ENCODE data around the gene IL36A. TPM values are rescaled to one million over a fixed set of nuclear protein-coding genes. Genes with fewer than 3 reads are reported as not detected.

The IL36A gene
- total RNA-seq, 1 experiment from 2014 or later = not detected

DNA sequence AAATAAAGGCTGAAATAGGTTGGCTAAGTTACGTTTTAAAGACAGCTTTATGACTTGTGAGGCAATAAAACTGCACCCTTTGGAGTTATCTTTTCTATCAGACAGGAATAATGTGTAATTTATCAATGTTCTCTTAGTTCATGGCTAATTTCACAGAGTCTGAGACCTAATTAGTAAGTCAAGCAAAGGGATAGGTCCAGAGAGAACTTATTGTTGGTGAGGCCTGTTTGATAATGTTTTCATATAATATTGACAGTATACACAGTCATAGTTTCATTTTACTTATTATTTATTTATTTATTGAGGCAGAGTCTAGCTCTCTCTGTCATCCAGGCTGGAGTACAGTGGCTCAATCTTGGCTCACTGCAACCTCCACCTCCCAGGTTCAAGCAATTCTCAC is 51.9 kb downstream of the IL36A start:
- no peaks in the 10 kb centered on the region for H3K9me3 ChIP-seq (ENCODE audit: control insufficient read depth, insufficient read depth, low read depth, low read length)
- POLR2A ChIA-PET = no interaction called here
- TF ChIP-seq, protein P1, sequence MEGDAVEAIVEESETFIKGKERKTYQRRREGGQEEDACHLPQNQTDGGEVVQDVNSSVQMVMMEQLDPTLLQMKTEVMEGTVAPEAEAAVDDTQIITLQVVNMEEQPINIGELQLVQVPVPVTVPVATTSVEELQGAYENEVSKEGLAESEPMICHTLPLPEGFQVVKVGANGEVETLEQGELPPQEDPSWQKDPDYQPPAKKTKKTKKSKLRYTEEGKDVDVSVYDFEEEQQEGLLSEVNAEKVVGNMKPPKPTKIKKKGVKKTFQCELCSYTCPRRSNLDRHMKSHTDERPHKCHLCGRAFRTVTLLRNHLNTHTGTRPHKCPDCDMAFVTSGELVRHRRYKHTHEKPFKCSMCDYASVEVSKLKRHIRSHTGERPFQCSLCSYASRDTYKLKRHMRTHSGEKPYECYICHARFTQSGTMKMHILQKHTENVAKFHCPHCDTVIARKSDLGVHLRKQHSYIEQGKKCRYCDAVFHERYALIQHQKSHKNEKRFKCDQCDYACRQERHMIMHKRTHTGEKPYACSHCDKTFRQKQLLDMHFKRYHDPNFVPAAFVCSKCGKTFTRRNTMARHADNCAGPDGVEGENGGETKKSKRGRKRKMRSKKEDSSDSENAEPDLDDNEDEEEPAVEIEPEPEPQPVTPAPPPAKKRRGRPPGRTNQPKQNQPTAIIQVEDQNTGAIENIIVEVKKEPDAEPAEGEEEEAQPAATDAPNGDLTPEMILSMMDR (IDR thresholded peaks at IDR 0.05) = no peak
- TF ChIP-seq TCF7L2 (IDR thresholded peaks at IDR 0.05; ENCODE audit: low read depth, low read length) = no peak
- TF ChIP-seq POLR2AphosphoS5 (IDR thresholded peaks at IDR 0.05; ENCODE audit: low read depth, low read length) = no peak
- TF ChIP-seq, protein P2, sequence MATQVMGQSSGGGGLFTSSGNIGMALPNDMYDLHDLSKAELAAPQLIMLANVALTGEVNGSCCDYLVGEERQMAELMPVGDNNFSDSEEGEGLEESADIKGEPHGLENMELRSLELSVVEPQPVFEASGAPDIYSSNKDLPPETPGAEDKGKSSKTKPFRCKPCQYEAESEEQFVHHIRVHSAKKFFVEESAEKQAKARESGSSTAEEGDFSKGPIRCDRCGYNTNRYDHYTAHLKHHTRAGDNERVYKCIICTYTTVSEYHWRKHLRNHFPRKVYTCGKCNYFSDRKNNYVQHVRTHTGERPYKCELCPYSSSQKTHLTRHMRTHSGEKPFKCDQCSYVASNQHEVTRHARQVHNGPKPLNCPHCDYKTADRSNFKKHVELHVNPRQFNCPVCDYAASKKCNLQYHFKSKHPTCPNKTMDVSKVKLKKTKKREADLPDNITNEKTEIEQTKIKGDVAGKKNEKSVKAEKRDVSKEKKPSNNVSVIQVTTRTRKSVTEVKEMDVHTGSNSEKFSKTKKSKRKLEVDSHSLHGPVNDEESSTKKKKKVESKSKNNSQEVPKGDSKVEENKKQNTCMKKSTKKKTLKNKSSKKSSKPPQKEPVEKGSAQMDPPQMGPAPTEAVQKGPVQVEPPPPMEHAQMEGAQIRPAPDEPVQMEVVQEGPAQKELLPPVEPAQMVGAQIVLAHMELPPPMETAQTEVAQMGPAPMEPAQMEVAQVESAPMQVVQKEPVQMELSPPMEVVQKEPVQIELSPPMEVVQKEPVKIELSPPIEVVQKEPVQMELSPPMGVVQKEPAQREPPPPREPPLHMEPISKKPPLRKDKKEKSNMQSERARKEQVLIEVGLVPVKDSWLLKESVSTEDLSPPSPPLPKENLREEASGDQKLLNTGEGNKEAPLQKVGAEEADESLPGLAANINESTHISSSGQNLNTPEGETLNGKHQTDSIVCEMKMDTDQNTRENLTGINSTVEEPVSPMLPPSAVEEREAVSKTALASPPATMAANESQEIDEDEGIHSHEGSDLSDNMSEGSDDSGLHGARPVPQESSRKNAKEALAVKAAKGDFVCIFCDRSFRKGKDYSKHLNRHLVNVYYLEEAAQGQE (IDR thresholded peaks at IDR 0.05; ENCODE audit: insufficient read depth in 1 of 2, low read depth in 2 of 2, low read length in 1 of 2) = no peak
- TF ChIP-seq SIN3A (IDR thresholded peaks at IDR 0.05; ENCODE audit: borderline replicate concordance, insufficient read depth, low read depth, low read length) = no peak
- no peaks in the 10 kb centered on the region for H3K27me3 ChIP-seq (ENCODE audit: control insufficient read depth, insufficient read depth, low read length)
- no peaks in the 10 kb centered on the region for H3K4me1 ChIP-seq (ENCODE audit: control insufficient read depth, insufficient read depth, low read length)
- DNase-seq (ENCODE audit: low read depth, low spot score) (no peak), ATAC-seq (no peak)
- H3K36me3 ChIP-seq (ENCODE audit: control insufficient read depth, insufficient read depth, low read length) = no peaks in the 10 kb centered on the region
- in situ Hi-C loops (cut with HindIII; ENCODE audit: low pct_unique_long_range_greater_than_20kb, low sequenced_read_pairs) (no loop called here), intact Hi-C loops (cut with micrococcal nuclease; ENCODE audit: unreplicated experiment) (no loop called here)
- H3K4me3 ChIP-seq (ENCODE audit: low read depth in 2 of 2, low read length in 2 of 2) = no peak overlapping the region
- CTCF ChIA-PET = no interaction called here
- no TSS peak for BruUV-seq (replicated peaks)
- no peak overlapping the region for H3K27ac ChIP-seq (ENCODE audit: low read length)

Other genes starting within 250 kb of the IL36A start
- 27.0 TPM for gene CKAP2L, start 240.8 kb upstream of the IL36A start, total RNA-seq (2021; ENCODE audit: unreplicated experiment)
- not detected for gene IL1A, start 221.0 kb upstream of the IL36A start, total RNA-seq (2021; ENCODE audit: unreplicated experiment)
- not detected for gene IL1B, start 168.7 kb upstream of the IL36A start, total RNA-seq (2021; ENCODE audit: unreplicated experiment)
- not detected for gene IL37, start 94.3 kb upstream of the IL36A start, total RNA-seq (2021; ENCODE audit: unreplicated experiment)
- gene IL36G, start 27.5 kb upstream of the IL36A start, total RNA-seq (2021; ENCODE audit: unreplicated experiment) = not detected
- not detected for gene IL36B, start 47.4 kb downstream of the IL36A start, total RNA-seq (2021; ENCODE audit: unreplicated experiment)
- gene IL36RN, start 53.7 kb downstream of the IL36A start, total RNA-seq (2021; ENCODE audit: unreplicated experiment) = not detected
- gene IL1F10, start 62.5 kb downstream of the IL36A start, total RNA-seq (2021; ENCODE audit: unreplicated experiment) = not detected
- not detected for gene IL1RN, start 122.1 kb downstream of the IL36A start, total RNA-seq (2021; ENCODE audit: unreplicated experiment)
- gene PSD4, start 168.5 kb downstream of the IL36A start, total RNA-seq (2021; ENCODE audit: unreplicated experiment) = 3.6 TPM

Measured in Panc1 (cell line).